OCI-LY3 (cell line): ENCODE measurements around the gene MAPK14.
"Not testable (repeated sequence)": the region's sequence is repeated elsewhere in the genome, so short reads cannot be mapped to it uniquely, and the experiment has no call there.

Source experiments
- H2AFZ ChIP-seq: fragments of 200-600, 300-600 bp; shearing (Covaris generic); 2 replicates; pipeline ENCODE4 v1.6.0; 2014; ENCODE audit warnings: antibody characterized with exemption, low read depth, low read length
- H3K27ac ChIP-seq: fragments of 200-600, 300-600 bp; sonication (generic); 2 replicates; pipeline ENCODE4 v1.5.1; 2014; ENCODE audit warnings: mild to moderate bottlenecking, low read length, moderate library complexity, mixed read lengths
- H3K27me3 ChIP-seq: fragments of 200-600, 300-600 bp; sonication (generic); 2 replicates; pipeline ENCODE4 v1.6.1; 2014; ENCODE audit warnings: low read depth, low read length, mixed read lengths
- H3K36me3 ChIP-seq: fragments of 200-600, 300-600 bp; sonication (generic); replicated peaks from 2 replicates; pipeline ENCODE3; 2014; ENCODE audit warnings: low read depth, low read length, mixed read lengths
- H3K4me1 ChIP-seq: fragments of 300-600, 200-600 bp; sonication (generic); 2 replicates; pipeline ENCODE4 v1.6.1; 2014; ENCODE audit warnings: low read length, mixed read lengths
- H3K4me2 ChIP-seq: fragments of 200-600, 300-600 bp; sonication (generic); 2 replicates; pipeline ENCODE4 v1.6.1; 2014; ENCODE audit warnings: low read length, mixed read lengths
- H3K4me3 ChIP-seq: fragments of 300-600, 200-600 bp; sonication (generic); 2 replicates; pipeline ENCODE4 v1.5.1; 2014; ENCODE audit warnings: antibody characterized with exemption, mild to moderate bottlenecking, low read length, moderate library complexity
- H3K79me2 ChIP-seq: fragments of 300-600, 200-600 bp; shearing (Covaris generic); 2 replicates; pipeline ENCODE4 v1.6.1; 2014; ENCODE audit warnings: mild to moderate bottlenecking, low read length, mixed read lengths
- H3K9ac ChIP-seq: fragments of 300-600, 200-600 bp; shearing (Covaris generic); 2 replicates; pipeline ENCODE4 v1.6.0; 2014; ENCODE audit warnings: mild to moderate bottlenecking, low read length, moderate library complexity
- H3K9me3 ChIP-seq: fragments of 200-600, 300-600 bp; shearing (Covaris generic); 2 replicates; pipeline ENCODE4 v1.6.1; 2014; ENCODE audit warnings: low read length, mixed read lengths; ENCODE audit not compliant: insufficient read depth
- H4K20me1 ChIP-seq: fragments of 200-600, 300-600 bp; sonication (generic); 2 replicates; pipeline ENCODE4 v1.6.1; 2016; ENCODE audit warnings: low read length, mixed read lengths; ENCODE audit not compliant: insufficient read depth
- EZH2phosphoT487 ChIP-seq: fragments of 200-600 bp; shearing (Covaris generic); IDR thresholded peaks from 2 replicates; pipeline ENCODE4 v1.6.1; 2018; ENCODE audit warnings: antibody characterized with exemption, mixed run types, low read depth
- TF ChIP-seq, protein P1 (sequence below): fragments of 200-600, 300-600 bp; sonication (generic); IDR thresholded peaks from 2 replicates; pipeline ENCODE4 v1.5.1; 2014; ENCODE audit warnings: antibody characterized with exemption, low read length, low read depth

Gene MAPK14

DNA sequence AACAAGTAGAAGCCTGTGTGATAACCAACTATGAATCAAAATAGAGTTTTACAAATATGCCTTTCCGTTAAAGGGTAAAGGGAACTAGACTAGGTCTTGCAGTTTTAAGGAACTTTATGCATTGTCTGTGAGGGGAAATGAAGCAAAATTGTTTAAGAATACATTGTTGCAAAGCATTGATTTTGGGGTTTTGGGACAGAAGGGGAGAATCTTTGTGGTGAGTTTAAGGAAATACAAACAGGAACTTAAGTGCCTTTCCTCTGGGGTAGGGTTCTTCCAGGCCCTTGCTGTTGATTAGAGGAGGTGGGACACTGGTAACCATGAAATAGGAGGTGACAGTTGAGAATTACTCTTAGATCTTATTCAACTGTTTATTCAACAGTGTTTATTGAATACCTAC, 4.7 kb downstream of the MAPK14 start:
- no peaks in the 10 kb centered on the region for H3K27me3 ChIP-seq
- H3K9ac ChIP-seq: no peak overlapping the region
- no peaks in the 10 kb centered on the region for H3K9me3 ChIP-seq
- H3K4me2 ChIP-seq: no peak overlapping the region
- H2AFZ ChIP-seq: no peak overlapping the region
- H3K4me3 ChIP-seq: no peak overlapping the region
- no peaks in the 10 kb centered on the region for H3K36me3 ChIP-seq
- no peak for TF ChIP-seq EZH2phosphoT487
- TF ChIP-seq, protein P1, sequence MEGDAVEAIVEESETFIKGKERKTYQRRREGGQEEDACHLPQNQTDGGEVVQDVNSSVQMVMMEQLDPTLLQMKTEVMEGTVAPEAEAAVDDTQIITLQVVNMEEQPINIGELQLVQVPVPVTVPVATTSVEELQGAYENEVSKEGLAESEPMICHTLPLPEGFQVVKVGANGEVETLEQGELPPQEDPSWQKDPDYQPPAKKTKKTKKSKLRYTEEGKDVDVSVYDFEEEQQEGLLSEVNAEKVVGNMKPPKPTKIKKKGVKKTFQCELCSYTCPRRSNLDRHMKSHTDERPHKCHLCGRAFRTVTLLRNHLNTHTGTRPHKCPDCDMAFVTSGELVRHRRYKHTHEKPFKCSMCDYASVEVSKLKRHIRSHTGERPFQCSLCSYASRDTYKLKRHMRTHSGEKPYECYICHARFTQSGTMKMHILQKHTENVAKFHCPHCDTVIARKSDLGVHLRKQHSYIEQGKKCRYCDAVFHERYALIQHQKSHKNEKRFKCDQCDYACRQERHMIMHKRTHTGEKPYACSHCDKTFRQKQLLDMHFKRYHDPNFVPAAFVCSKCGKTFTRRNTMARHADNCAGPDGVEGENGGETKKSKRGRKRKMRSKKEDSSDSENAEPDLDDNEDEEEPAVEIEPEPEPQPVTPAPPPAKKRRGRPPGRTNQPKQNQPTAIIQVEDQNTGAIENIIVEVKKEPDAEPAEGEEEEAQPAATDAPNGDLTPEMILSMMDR: no peak
- H4K20me1 ChIP-seq: peaks cover 48% of the 10 kb centered on the region
- H3K27ac ChIP-seq: no peak overlapping the region
- H3K4me1 ChIP-seq: peaks cover 16% of the 10 kb centered on the region
- H3K79me2 ChIP-seq: peaks cover 96% of the 10 kb centered on the region

DNA sequence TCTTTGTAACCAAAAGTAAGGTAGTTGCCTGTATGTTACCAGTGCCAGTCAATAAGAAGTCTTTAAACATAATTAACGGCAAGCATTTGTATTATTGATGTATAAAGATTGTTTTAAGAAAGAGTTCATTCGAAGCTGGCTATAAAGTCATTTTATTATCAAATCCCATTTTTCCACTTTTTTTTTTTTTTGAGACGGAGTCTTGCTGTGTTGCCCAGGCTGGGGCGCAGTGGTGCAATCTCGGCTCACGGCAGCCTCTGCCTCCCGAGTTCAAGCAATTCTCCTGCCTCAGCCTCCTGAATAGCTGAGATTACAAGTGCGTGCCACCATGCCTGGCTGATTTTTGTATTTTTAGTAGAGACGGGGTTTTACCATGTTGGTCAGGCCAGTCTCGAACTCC, 5.5 kb downstream of the MAPK14 start:
- Histone ChIP-seq H3K79me2 (peaks cover 99% of the 10 kb centered on the region), H4K20me1 (peaks cover 56% of the 10 kb centered on the region), H3K4me1 (peaks cover 20% of the 10 kb centered on the region)
- not testable (repeated sequence) for H3K27ac ChIP-seq, H3K4me2 ChIP-seq, H2AFZ ChIP-seq, H3K36me3 ChIP-seq, H3K9me3 ChIP-seq, H3K4me3 ChIP-seq, H3K27me3 ChIP-seq, H3K9ac ChIP-seq

DNA sequence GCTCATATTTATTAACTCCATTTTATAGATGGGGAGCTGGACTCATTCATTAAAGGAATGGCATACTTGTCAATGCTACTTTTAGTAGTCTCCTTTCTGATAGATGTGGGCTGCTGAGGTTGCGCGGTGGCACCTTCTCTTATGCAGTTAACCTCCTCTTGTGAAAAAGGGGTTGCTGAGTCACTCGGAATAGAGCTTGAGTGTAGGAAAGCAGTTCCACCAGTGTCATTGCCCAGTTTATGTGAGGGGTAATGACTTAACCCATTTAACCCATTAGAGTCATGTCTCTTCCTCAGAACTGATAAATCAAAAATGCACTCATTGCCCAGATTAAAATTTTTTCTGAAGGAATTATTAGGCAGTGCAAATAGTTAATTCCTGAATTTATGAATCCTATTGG, 6.3 kb downstream of the MAPK14 start:
- peaks cover 24% of the 10 kb centered on the region for H3K4me1 ChIP-seq
- no peak overlapping the region for H2AFZ ChIP-seq
- no peak overlapping the region for H3K4me3 ChIP-seq
- H3K27ac ChIP-seq: no peak overlapping the region
- TF ChIP-seq, protein P1: no peak
- TF ChIP-seq EZH2phosphoT487: no peak
- no peak overlapping the region for H3K9ac ChIP-seq
- H3K4me2 ChIP-seq: no peak overlapping the region
- peaks cover 60% of the 10 kb centered on the region for H4K20me1 ChIP-seq
- no peaks in the 10 kb centered on the region for H3K36me3 ChIP-seq
- H3K27me3 ChIP-seq: no peaks in the 10 kb centered on the region
- peaks cover 99% of the 10 kb centered on the region for H3K79me2 ChIP-seq
- no peaks in the 10 kb centered on the region for H3K9me3 ChIP-seq

DNA sequence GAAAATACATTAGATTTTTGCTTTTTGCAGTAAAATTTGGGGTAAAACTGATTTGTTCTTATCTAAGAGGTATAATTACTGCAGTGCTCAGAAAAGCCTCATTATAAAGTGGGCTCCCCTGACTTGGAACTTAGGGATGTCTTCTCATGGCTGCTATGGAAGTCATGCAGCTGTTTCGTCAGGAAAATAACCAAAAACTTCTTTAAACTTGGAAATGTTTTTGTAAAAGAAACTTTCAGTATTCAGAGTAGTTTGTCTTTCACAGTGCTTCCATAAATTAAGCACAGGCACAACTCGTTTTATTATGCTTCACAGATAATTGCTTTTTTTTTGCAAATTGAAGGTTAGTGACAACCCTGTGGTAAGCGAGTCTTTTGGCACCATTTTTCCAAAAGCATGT, 6.8 kb downstream of the MAPK14 start:
- peaks cover 59% of the 10 kb centered on the region for H4K20me1 ChIP-seq
- TF ChIP-seq, protein P1: no peak
- no peak for TF ChIP-seq EZH2phosphoT487
- H3K27ac ChIP-seq: no peak overlapping the region
- peaks cover 21% of the 10 kb centered on the region for H3K4me1 ChIP-seq
- H2AFZ ChIP-seq: no peak overlapping the region
- no peaks in the 10 kb centered on the region for H3K9me3 ChIP-seq
- H3K4me2 ChIP-seq: no peak overlapping the region
- H3K9ac ChIP-seq: no peak overlapping the region
- H3K27me3 ChIP-seq: no peaks in the 10 kb centered on the region
- peaks cover 99% of the 10 kb centered on the region for H3K79me2 ChIP-seq
- H3K4me3 ChIP-seq: no peak overlapping the region
- H3K36me3 ChIP-seq: peaks cover 2% of the 10 kb centered on the region

DNA sequence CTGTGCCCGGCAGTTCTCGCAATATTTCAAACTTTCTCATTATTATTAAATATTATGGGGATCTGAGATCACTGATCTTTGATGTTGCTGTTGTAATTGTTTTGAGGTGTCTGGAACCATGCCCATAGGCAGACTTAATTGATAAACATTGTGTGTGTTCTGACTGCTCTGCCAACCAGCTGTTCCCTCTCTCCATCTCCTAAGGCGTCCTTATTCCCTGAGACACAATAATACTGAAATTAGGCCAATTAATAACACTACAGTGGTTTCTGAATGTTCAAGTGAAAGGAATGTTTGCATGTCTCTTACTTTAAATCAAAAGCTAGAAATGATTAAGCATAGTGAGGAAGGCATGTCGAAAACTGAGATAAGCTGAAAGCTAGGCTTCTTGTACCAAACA, 7.6 kb downstream of the MAPK14 start:
- H3K36me3 ChIP-seq: peaks cover 2% of the 10 kb centered on the region
- no peaks in the 10 kb centered on the region for H3K9me3 ChIP-seq
- H3K4me2 ChIP-seq: no peak overlapping the region
- H2AFZ ChIP-seq: no peak overlapping the region
- H3K27me3 ChIP-seq: no peaks in the 10 kb centered on the region
- H3K27ac ChIP-seq: no peak overlapping the region
- TF ChIP-seq, protein P1: no peak
- TF ChIP-seq EZH2phosphoT487: no peak
- H3K79me2 ChIP-seq: peaks cover 99% of the 10 kb centered on the region
- H3K4me1 ChIP-seq: peaks cover 16% of the 10 kb centered on the region
- H4K20me1 ChIP-seq: peaks cover 59% of the 10 kb centered on the region
- H3K4me3 ChIP-seq: no peak overlapping the region
- no peak overlapping the region for H3K9ac ChIP-seq
